HG03442 (cell line): Measurements from ENCODE around the gene FILIP1L.
"Not testable (repeated sequence)": the region's sequence is repeated elsewhere in the genome, so short reads cannot be mapped to it uniquely, and the experiment has no call there.

Experiments
- ATAC-seq: cut with Tn5 transposase; IDR thresholded peaks from one replicate; pipeline ENCODE4 v1.9.1; 2021; ENCODE audit warnings: mild to moderate bottlenecking, moderate library complexity; ENCODE audit not compliant: unreplicated experiment

The FILIP1L gene

DNA sequence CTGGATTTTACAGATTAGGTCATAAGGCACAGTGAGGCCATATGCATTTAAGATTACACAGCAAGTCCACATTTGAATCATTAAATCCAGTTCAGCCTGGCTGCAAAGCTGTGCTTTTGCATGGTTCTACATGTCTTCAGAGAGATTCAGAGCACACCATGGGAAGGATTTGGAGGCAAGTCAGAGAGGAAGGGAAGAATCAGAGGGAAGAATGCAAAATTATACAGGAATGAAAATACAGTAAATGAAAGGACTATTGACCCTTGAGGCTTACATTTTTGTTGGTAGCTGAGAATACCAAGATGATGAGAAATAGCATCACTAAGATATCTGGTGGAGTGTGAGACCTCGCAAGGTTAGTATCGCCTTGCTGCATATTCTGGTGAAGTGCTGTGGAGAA, 13.9 kb downstream of the FILIP1L start:
- ATAC-seq, result no peak

GRCh38 chr3:100099621-100100020, 14.7 kb downstream of the FILIP1L start:
- no peak for ATAC-seq

- ATAC-seq, result no peak
Measured at GRCh38 chr3:100098784-100099070, 15.6 kb downstream of the FILIP1L start.

DNA sequence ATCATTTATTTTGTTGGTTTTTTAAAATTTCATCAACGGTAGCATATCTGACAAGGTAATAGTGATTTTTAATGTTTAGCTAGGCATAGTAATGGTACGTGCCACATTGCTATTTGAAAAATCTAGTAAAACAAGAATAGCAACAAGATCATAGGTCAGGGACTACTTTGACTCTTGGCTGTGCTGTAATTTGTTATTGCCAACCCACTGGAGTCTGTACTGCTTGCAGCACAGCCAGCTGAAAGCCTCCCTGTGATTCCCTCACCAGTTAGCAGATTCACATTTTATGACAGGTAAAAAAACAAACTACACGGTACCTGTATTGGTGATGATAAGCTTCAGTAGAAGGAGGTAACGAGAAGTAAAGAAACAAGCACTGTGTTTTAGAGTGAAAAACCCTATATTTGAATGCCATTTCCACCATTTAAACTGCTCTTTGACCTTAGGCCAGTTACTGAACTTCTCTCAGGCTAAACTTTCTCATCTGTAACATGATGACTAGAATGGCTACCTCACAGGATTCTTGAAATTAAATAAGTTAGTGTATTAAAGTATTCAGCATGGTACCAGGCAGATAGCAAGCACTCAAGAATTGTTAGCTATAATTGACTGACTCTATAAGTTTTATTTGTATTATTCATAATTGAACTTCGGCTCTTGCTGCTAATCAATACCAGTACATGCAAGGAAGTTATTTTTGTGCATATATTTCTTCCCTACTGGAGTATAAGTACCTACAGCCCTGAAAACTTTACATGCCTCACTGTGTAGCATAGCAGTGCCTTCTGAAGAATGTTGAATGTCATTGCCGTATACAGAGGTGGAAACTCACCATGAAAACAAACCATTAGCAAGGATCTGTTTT, 16.1 kb downstream of the FILIP1L start:
- no peak for ATAC-seq

GRCh38 chr3:100096866-100097265, 17.4 kb downstream of the FILIP1L start:
- no peak for ATAC-seq

DNA sequence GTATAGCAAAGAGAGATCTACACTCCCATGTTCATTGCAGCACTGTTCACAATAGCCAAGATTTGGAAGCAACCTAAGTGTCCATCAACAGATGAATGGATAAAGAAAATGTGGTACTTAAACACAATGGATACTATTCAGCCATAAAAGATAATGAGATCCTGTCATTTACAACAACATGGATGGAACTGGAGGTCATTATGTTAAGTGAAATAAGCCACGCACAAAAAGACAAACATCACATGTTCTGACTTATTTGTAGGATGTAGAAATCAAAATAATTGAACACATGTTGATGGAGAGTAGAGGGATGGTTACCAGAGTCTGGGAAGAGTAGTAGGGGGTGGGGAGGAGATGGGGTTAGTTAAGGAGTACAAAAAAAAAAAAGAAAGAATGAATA, 18.0 kb downstream of the FILIP1L start:
- not testable (repeated sequence) for ATAC-seq

GRCh38 chr3:100093831-100094230, 20.5 kb downstream of the FILIP1L start:
- no peak for ATAC-seq

DNA sequence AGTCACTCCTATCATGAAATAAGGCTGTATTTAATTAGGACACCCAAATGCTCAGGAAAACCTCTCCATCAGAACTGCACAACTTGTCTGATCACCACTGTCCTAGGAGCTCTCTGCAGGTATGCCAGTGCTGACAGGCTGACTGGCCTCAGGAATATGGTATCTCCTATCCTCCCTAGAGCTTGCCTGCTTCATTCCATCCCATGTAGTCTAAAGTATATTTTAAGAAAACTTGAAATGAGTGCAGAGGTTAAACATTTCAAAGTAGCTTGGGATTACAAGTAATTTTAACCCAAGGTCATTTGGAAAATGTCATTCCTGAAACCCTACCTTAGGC, 23.7 kb downstream of the FILIP1L start:
- no peak for ATAC-seq

- peak; percentile 80 for ATAC-seq
Measured at GRCh38 chr3:100089812-100090668, 24.3 kb downstream of the FILIP1L start.

GRCh38 chr3:100088735-100089368, 25.4 kb downstream of the FILIP1L start:
- no peak for ATAC-seq

DNA sequence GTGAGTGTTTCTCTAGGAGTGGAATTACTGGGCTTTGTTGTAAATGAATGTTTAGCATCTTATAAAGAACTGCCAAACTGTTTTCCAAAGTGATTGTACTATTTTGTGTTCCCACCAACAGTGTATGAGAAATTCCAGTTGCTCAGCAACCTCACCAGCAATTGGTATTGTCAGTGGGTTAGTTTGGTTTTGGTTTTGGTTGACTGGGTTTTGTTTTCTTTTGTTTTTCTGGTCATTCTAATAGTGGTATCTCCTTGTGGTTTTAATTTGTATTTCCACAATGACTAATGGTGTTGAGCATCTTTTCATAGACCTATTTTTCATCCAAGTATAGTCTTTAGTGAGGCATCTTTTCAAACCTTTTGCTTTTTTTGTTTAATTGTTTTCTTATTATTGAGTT, 27.1 kb downstream of the FILIP1L start:
- peak; percentile 91 for ATAC-seq

DNA sequence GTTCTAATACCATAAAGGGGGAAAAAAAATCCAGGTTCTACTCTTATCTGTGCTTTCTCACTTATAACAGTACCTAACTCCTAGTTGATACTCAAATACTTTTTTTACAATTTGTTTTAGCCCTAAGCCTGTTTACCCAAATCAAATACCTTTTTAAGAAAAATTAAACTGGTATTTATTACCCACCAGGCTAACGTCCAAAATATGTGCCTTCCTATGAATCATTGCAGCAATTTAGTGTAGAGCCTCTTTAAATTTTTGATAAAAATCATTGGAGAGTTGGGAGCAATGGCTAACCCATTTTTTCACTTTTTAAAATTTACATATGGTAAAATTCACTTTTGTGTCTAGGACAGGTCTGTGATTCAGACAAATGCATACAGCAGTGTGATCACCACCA, 27.9 kb downstream of the FILIP1L start:
- no peak for ATAC-seq

GRCh38 chr3:100084100-100084806, 30.0 kb downstream of the FILIP1L start:
- no peak for ATAC-seq

DNA sequence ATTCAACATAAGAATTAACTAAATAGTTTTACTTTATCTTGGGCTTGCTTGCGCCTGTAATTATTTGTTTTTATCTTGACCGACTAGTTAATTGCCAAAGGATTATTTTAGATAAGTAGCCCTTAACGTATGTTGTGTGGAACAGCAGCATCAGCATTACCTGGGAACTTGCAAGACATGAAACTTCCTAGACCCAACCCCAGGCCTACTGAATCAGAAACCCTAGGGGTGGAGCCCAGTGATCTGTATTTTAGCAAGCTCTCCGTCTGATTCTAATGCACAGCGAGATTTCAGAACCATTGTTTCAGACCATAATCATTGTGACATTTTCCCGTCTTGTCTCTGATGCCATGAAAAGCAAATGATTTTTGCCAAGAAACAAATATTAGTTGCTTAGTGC, 31.1 kb downstream of the FILIP1L start:
- ATAC-seq, result no peak

- no peak for ATAC-seq
Measured at GRCh38 chr3:100082714-100083113, 31.6 kb downstream of the FILIP1L start.

DNA sequence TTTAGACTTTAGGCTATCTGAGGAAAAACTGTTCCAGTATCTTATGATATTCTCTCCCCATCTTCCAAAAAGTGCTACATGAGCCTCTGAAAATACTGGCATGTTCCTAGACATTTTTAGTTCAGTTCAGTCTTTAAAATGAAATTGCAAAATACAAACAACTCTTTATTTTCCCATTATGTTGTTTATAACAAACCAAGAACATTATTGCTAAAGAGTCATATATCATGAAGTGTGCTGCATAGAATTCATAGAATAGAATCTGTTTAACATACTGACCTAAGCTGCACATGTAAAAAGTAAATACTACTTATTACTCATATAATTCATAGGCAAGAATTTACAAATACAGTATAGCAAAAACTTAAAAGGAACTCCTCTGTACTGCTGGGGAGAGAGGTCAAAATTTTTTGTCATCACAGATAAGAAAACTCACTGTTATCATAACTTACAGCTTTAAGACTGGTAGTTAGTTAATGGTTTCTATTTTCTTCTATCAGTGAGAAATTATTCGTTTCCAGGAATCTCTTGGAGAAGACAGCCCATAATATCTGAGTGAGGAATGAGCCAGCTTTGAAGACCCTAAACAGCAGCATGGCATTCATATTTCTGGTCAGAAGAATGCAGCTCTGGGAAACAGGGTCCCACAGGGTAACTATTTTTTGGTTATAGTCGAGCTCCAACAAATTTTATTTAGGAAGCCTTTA, 32.2 kb downstream of the FILIP1L start:
- ATAC-seq, result no peak

DNA sequence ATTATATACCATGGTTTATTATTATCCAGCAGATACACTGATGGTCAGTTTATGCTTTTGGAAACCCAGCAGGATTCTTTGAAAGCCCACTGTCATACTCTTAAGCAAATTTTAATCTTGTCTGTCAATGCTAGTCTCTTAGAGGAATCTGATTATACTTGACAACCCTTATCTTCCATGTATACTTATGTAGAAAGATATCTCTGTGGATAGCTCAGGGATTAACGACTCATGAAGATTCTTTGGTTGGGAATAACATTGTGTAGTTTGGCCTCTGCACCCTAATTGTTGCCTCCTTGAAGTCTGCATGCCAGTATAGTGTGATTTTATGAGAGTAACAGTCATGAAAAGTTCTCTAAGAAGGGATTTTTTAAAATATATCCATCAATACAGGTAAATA, 33.0 kb downstream of the FILIP1L start:
- ATAC-seq, result no peak

GRCh38 chr3:100080573-100080972, 33.7 kb downstream of the FILIP1L start:
- no peak for ATAC-seq

GRCh38 chr3:100079328-100079727, 35.0 kb downstream of the FILIP1L start:
- ATAC-seq, result no peak

DNA sequence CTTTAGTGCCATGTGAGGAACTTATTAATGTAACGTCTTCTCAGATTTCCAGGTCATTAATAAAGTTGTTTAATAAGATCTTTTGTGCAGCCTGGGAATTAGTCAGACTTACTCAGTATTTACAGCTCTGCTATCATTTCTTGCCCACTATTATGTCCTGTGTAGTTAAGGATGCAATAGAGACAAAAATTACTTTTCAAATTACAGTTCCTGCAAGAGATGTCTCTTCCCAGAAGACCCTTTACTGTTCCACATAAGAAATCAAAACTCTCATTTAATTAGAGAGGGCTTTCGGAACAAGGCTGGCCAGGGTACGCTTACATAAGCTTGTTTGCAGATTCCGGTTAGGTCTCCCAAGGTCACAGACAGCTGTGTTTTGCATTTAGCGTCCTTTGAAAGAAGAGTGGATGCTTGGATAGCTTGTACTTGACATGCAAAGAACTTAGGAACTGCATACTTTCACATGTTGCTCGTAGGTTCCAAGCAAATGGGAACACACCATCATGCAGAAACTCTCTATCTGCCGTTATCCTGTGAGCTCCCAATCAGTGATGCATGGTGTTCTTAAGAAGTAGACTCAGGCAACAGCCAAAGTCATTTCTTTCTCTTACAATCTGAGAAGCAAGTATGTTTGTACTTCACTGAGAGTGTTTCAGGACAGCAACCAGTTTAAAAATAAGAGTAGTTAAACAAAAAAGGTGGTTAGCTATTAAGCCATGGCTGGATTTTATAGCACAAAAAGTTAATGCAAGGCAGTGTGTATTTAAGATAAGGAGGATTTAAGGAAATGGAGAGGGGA, 37.4 kb downstream of the FILIP1L start:
- ATAC-seq, result no peak
